Gastroesophageal sphincter (tissue), 3 donors: ENCODE data around the gene DEDD2.

Experiments used
- POLR2A ChIP-seq, 2 donors: fragments of 450-650 bp; IDR thresholded peaks; one replicate each; pipeline ENCODE4 v1.6.1; 2017; ENCODE audit warnings: antibody characterized with exemption in 2 of 2, mild to moderate bottlenecking in 2 of 2, moderate library complexity in 1 of 2
- POLR2AphosphoS5 ChIP-seq: sonication (generic); formaldehyde crosslinking; IDR thresholded peaks from one replicate; pipeline ENCODE4 v1.6.1; 2017; ENCODE audit warnings: antibody characterized with exemption
- TF ChIP-seq, protein P1 (sequence below), 4 experiments: fragments of 200-600 bp in 2 of 4; fragments of 450-650 bp in 2 of 4; sonication (generic) in 1 of 4; IDR thresholded peaks; one replicate each; pipeline ENCODE4 v1.5.1; 2017 to 2019; ENCODE audit warnings: antibody characterized with exemption in 4 of 4, mild to moderate bottlenecking in 2 of 4, moderate library complexity in 2 of 4

DNA sequence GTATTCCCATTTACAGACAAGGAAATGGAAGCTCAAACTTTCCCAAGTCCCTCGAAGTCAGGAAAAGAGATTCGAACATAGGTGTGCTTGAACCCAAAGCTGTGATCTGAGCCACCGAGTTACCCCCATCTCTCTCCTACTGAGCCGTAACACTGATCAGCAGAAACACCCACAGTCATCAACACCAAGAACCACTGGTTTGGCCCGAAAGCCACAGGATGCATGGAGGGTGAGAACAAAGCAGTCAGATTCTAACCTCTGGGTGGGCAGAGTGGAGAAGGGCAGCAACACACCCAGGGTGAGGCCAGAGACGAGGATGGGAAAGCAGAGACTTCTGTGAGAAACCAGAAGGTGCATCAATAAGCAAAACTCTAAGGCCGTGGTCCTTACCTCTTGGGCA is 57.5 kb downstream of the DEDD2 start:
- TF ChIP-seq POLR2A (IDR thresholded peaks at IDR 0.05) (no peak), POLR2AphosphoS5 (no peak)
- TF ChIP-seq, protein P1, sequence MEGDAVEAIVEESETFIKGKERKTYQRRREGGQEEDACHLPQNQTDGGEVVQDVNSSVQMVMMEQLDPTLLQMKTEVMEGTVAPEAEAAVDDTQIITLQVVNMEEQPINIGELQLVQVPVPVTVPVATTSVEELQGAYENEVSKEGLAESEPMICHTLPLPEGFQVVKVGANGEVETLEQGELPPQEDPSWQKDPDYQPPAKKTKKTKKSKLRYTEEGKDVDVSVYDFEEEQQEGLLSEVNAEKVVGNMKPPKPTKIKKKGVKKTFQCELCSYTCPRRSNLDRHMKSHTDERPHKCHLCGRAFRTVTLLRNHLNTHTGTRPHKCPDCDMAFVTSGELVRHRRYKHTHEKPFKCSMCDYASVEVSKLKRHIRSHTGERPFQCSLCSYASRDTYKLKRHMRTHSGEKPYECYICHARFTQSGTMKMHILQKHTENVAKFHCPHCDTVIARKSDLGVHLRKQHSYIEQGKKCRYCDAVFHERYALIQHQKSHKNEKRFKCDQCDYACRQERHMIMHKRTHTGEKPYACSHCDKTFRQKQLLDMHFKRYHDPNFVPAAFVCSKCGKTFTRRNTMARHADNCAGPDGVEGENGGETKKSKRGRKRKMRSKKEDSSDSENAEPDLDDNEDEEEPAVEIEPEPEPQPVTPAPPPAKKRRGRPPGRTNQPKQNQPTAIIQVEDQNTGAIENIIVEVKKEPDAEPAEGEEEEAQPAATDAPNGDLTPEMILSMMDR (IDR thresholded peaks at IDR 0.05), result no peak
